Fibroblast of skin of right quadriceps (primary cell): ENCODE results near the gene GOLGA8A.
"Not testable (repeated sequence)": the region's sequence is repeated elsewhere in the genome, so short reads cannot be mapped to it uniquely, and the experiment has no call there.

ENCODE experiments used
- DNase-seq: peaks from one replicate; pipeline ENCODE4 v3.0.0-alpha.2; 2013

Gene GOLGA8A

GRCh38 chr15:34408973-34409372 lies 28.6 kb downstream of the GOLGA8A start:
- not testable (repeated sequence) for DNase-seq

GRCh38 chr15:34403899-34404298 lies 33.7 kb downstream of the GOLGA8A start:
- DNase-seq, result not testable (repeated sequence)

GRCh38 chr15:34403160-34403598 lies 34.4 kb downstream of the GOLGA8A start:
- DNase-seq, result not testable (repeated sequence)

GRCh38 chr15:34397637-34398259 lies 39.9 kb downstream of the GOLGA8A start:
- DNase-seq, result not testable (repeated sequence)

- not testable (repeated sequence) for DNase-seq
Measured at GRCh38 chr15:34392981-34393380, 44.6 kb downstream of the GOLGA8A start.

GRCh38 chr15:34389594-34390086 lies 48.0 kb downstream of the GOLGA8A start:
- not testable (repeated sequence) for DNase-seq
